Caco-2 (cell line): ENCODE results near the gene PRR22. TPM values are rescaled to one million over a fixed set of nuclear protein-coding genes. Genes with fewer than 3 reads are reported as not detected.

ENCODE experiments used
- BruUV-seq: library from RNA; stranded (reverse); fragments of 400-500 nt; replicated peaks from 2 replicates; lab custom pipeline; 2021; lab: Mats Ljungman, UMichigan
- CTCF ChIA-PET: fragments of 300-600 bp; sonication (Branson Sonifier 250); formaldehyde crosslinking; loops from one replicate; lab custom pipeline; 2022; ENCODE audit warnings: antibody characterized with exemption; lab: Charles Lee
- POLR2A ChIA-PET: fragments of 300-600 bp; sonication (Branson Sonifier 250); formaldehyde crosslinking; loops from one replicate; lab custom pipeline; 2022; ENCODE audit warnings: antibody characterized with exemption; lab: Charles Lee
- DNase-seq, 2 experiments: peaks; one replicate each; pipeline versions ENCODE4 v3.0.0 to v3.0.0-alpha.2; 2020 to 2022
- H3K27me3 ChIP-seq: replicated peaks from 2 replicates; pipeline ENCODE4 v1.6.0; 2011; ENCODE audit warnings: low read length; ENCODE audit not compliant: control insufficient read depth, insufficient read depth
- H3K36me3 ChIP-seq: 2 replicates; pipeline ENCODE4 v1.5.1; 2011; ENCODE audit warnings: low read length; ENCODE audit not compliant: control insufficient read depth, insufficient read depth
- H3K4me1 ChIP-seq: fragments of 250-450 bp; sonication (Bioruptor Pico); 2 replicates; pipeline ENCODE4 v1.5.1; 2020; ENCODE audit warnings: mild to moderate bottlenecking
- H3K4me3 ChIP-seq: 2 replicates; pipeline ENCODE4 v1.5.1; 2011; ENCODE audit warnings: low read depth, mild to moderate bottlenecking, control low read depth, low read length
- H3K9me3 ChIP-seq: fragments of 250-450 bp; sonication (Bioruptor Pico); 2 replicates; pipeline ENCODE4 v1.5.1; 2020; ENCODE audit warnings: mild to moderate bottlenecking, moderate library complexity
- H3K27ac Mint-ChIP-seq: one replicate; pipeline ENCODE4 v1.8.0; 2022; ENCODE audit warnings: mixed read lengths; ENCODE audit not compliant: unreplicated experiment
- H3K27me3 Mint-ChIP-seq: one replicate; pipeline ENCODE4 v1.8.0; 2022; ENCODE audit warnings: mixed read lengths; ENCODE audit not compliant: insufficient read depth, unreplicated experiment
- H3K36me3 Mint-ChIP-seq: one replicate; pipeline ENCODE4 v1.8.0; 2022; ENCODE audit warnings: mild to moderate bottlenecking, mixed read lengths; ENCODE audit not compliant: insufficient read depth, unreplicated experiment
- H3K4me1 Mint-ChIP-seq: one replicate; pipeline ENCODE4 v1.8.0; 2022; ENCODE audit warnings: low read depth, mixed read lengths; ENCODE audit not compliant: unreplicated experiment
- H3K4me3 Mint-ChIP-seq: one replicate; pipeline ENCODE4 v1.8.0; 2022; ENCODE audit warnings: mild to moderate bottlenecking, moderate library complexity, mixed read lengths; ENCODE audit not compliant: unreplicated experiment
- H3K9me3 Mint-ChIP-seq: one replicate; pipeline ENCODE4 v1.8.0; 2022; ENCODE audit warnings: mixed read lengths; ENCODE audit not compliant: unreplicated experiment
- intact Hi-C: fragments of 100-400 bp; cut with micrococcal nuclease; formaldehyde crosslinking; loops from one replicate; pipeline ENCODE4 v1.10.0; 2022; ENCODE audit not compliant: unreplicated experiment
- total RNA-seq: library from RNA; stranded (reverse); gene quantifications from 2 replicates; pipeline ENCODE4 v1.2.3, GENCODE V29; 2022
- TF ChIP-seq, protein P1 (sequence below), 2 experiments: fragments of 200-600 bp in 1 of 2; IDR thresholded peaks; 1 replicate in 1 of 2; 2 replicates in 1 of 2; pipeline versions ENCODE4 v1.5.1 to v1.8.0; 2011 to 2022; ENCODE audit warnings: antibody characterized with exemption in 1 of 2, control low read depth in 1 of 2, inconsistent platforms in 1 of 2, low read depth in 1 of 2, low read length in 1 of 2, mild to moderate bottlenecking in 1 of 2, moderate library complexity in 1 of 2; ENCODE audit not compliant: insufficient read depth in 1 of 2, severe bottlenecking in 1 of 2, unreplicated experiment in 1 of 2

Gene PRR22
- total RNA-seq, 1 experiment from 2014 or later: 7.1 TPM

DNA sequence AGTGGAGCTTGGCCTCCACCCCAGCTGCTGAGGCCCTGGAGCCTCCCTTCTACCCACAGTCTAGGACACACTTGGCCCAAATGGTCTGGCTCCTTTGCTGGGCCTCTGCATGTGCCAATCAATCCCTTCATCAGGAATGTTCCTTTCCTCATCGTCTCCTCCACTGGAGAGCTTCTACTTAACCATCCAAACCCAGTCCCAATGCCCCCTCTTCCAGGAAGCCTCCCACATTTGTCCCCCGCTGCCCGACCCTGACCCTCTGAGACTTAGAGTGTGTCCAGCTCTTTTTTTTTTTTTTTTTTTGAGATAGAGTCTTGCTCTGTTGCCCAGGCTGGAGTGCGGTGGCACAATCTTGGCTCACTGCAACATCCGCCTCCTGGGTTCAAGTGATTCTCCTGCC is 3.9 kb upstream of the PRR22 start:
- no peak for DNase-seq
- Mint-ChIP-seq H3K4me3 (no peak overlapping the region), H3K27ac (no peak overlapping the region), H3K9me3 (no peaks in the 10 kb centered on the region), H3K27me3 (no peaks in the 10 kb centered on the region), H3K36me3 (peaks cover 54% of the 10 kb centered on the region), H3K4me1 (no peaks in the 10 kb centered on the region)
- BruUV-seq: no TSS peak
- no peaks in the 10 kb centered on the region for H3K27me3 ChIP-seq
- H3K9me3 ChIP-seq: no peaks in the 10 kb centered on the region
- ChIA-PET POLR2A (no interaction called here), CTCF (no interaction called here)
- TF ChIP-seq, protein P1, sequence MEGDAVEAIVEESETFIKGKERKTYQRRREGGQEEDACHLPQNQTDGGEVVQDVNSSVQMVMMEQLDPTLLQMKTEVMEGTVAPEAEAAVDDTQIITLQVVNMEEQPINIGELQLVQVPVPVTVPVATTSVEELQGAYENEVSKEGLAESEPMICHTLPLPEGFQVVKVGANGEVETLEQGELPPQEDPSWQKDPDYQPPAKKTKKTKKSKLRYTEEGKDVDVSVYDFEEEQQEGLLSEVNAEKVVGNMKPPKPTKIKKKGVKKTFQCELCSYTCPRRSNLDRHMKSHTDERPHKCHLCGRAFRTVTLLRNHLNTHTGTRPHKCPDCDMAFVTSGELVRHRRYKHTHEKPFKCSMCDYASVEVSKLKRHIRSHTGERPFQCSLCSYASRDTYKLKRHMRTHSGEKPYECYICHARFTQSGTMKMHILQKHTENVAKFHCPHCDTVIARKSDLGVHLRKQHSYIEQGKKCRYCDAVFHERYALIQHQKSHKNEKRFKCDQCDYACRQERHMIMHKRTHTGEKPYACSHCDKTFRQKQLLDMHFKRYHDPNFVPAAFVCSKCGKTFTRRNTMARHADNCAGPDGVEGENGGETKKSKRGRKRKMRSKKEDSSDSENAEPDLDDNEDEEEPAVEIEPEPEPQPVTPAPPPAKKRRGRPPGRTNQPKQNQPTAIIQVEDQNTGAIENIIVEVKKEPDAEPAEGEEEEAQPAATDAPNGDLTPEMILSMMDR (IDR thresholded peaks at IDR 0.05; ENCODE audit: insufficient read depth in 1 of 2, low read depth in 1 of 2, low read length in 1 of 2, severe bottlenecking in 1 of 2, unreplicated experiment in 1 of 2): no peak
- intact Hi-C loops: no loop called here
- no peak overlapping the region for H3K4me3 ChIP-seq
- no peaks in the 10 kb centered on the region for H3K4me1 ChIP-seq
- H3K36me3 ChIP-seq: peaks cover 4% of the 10 kb centered on the region; the same call in 1 of the 2 replicates

DNA sequence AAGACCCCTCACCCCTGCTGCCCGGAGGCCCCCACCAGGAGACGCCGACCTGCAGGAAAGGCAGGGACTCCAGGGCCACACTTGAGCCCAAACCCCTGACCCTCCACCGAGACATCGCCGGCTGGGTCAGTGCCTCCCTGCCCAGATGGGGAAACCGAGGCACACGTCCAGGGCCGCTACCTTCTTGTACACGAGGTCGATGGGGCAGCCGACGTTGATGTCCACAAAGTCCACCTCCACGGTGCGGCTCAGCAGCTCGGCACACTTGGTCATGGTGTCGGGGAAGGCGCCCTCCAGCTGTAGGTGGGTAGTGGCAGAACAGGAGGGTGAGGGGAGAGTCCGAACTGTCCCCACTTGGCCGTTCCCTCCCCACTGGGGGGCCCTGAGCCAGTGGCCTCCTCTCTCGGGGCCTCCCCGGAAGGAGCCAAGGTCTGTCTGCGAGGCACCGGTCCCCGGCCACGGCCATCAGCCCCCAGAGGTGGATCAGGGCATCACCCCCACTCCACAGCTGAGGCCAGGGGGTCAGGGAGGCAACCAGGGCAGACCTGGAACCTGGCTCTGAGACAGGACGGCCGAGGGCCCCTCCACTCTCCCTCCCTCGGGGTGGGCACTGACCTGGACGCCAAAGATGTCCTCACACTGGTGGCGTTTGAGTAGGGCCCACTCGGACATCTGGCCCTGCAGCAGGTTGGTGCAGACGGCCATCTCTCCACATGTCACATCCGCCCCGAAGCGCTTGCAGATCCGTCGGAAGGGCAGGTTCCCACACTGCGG is 3.0 kb upstream of the PRR22 start:
- Mint-ChIP-seq H3K4me3 (no peak overlapping the region), H3K27ac (no peak overlapping the region), H3K27me3 (no peaks in the 10 kb centered on the region), H3K36me3 (peaks cover 60% of the 10 kb centered on the region), H3K9me3 (no peaks in the 10 kb centered on the region), H3K4me1 (no peaks in the 10 kb centered on the region)
- Histone ChIP-seq H3K36me3 (peaks cover 4% of the 10 kb centered on the region; the same call in 1 of the 2 replicates), H3K4me1 (no peaks in the 10 kb centered on the region), H3K9me3 (no peaks in the 10 kb centered on the region), H3K27me3 (no peaks in the 10 kb centered on the region), H3K4me3 (no peak overlapping the region)
- no TSS peak for BruUV-seq
- ChIA-PET POLR2A (no interaction called here), CTCF (no interaction called here)
- TF ChIP-seq, protein P1 (IDR thresholded peaks at IDR 0.05; ENCODE audit: insufficient read depth in 1 of 2, low read depth in 1 of 2, low read length in 1 of 2, severe bottlenecking in 1 of 2, unreplicated experiment in 1 of 2): no peak
- intact Hi-C loops: no loop called here
- no peak for DNase-seq

DNA sequence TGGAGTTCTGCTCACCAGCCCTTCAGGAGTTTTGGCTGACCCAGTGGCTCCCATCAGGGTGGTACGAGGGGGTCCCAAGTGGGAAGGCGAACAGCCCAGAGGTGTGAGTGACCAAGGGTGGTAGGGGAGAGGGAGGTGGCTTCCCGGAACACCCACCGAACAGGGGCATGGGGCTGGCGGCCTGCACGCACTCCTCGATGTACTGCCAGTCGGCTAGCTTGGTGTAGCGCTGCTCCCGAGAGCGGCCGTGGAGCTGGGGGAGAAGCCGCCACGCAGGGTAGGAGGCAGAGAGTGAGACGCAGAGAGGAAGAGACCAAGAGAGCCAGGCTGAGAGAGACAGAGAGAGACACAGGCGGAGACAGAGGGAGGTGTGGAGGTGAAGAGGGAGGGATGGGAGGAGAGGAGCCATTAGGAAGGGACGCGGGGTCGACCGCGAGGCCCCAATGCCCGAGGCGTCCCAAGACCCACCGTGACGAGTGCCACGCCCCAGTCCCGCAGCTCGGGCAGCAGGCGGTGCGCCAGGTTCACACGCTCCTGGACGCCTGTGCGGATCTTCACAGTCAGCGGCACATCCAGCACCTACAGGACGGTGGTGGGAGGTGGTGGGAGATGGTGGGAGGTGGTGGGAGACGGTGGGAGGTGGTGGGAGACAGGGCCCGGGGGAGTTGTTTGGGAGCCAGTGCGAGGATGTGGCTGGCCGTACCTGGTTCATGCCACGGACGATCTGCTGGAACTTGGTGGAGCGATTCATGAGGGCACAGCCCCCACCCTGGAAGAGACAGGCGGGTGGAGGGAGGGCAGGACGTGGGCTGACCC is 2.3 kb upstream of the PRR22 start:
- H3K36me3 Mint-ChIP-seq: peaks cover 66% of the 10 kb centered on the region
- no TSS peak for BruUV-seq
- no peaks in the 10 kb centered on the region for H3K9me3 Mint-ChIP-seq
- no peak overlapping the region for H3K4me3 ChIP-seq
- H3K4me1 ChIP-seq: no peaks in the 10 kb centered on the region
- no peak for DNase-seq
- H3K4me1 Mint-ChIP-seq: no peaks in the 10 kb centered on the region
- H3K36me3 ChIP-seq: peaks cover 4% of the 10 kb centered on the region; the same call in 1 of the 2 replicates
- H3K27ac Mint-ChIP-seq: no peak overlapping the region
- TF ChIP-seq, protein P1 (IDR thresholded peaks at IDR 0.05; ENCODE audit: insufficient read depth in 1 of 2, low read depth in 1 of 2, low read length in 1 of 2, severe bottlenecking in 1 of 2, unreplicated experiment in 1 of 2): no peak
- H3K9me3 ChIP-seq: no peaks in the 10 kb centered on the region
- no peak overlapping the region for H3K4me3 Mint-ChIP-seq
- H3K27me3 ChIP-seq: no peaks in the 10 kb centered on the region
- POLR2A ChIA-PET: no interaction called here
- CTCF ChIA-PET: interaction anchor here (0.6 kb wide), 1 partner anchor 10 kb away, joined by 4 read pairs; no protein-coding TSS in a partner anchor
- no peaks in the 10 kb centered on the region for H3K27me3 Mint-ChIP-seq
- intact Hi-C loops: no loop called here
